Hepatocyte (in vitro differentiated cells): ENCODE measurements around the gene CLDN2.

ENCODE experiments used
- EZH2 ChIP-seq: fragments of 200-600 bp; sonication (generic); IDR thresholded peaks from 2 replicates; pipeline ENCODE4 v1.6.1; 2016; ENCODE audit warnings: antibody characterized with exemption, mild to moderate bottlenecking, borderline replicate concordance
- EZH2phosphoT487 ChIP-seq: fragments of 200-600 bp; sonication (generic); IDR thresholded peaks from one replicate; pipeline ENCODE4 v1.6.1; 2018; ENCODE audit warnings: antibody characterized with exemption, mild to moderate bottlenecking, low read depth, moderate library complexity; ENCODE audit not compliant: unreplicated experiment, severe bottlenecking
- TF ChIP-seq, protein P1 (sequence below): fragments of 200-600 bp; sonication (generic); IDR thresholded peaks from 2 replicates; pipeline ENCODE4 v1.5.1; 2016; ENCODE audit warnings: antibody characterized with exemption, mild to moderate bottlenecking; ENCODE audit not compliant: poor library complexity

DNA sequence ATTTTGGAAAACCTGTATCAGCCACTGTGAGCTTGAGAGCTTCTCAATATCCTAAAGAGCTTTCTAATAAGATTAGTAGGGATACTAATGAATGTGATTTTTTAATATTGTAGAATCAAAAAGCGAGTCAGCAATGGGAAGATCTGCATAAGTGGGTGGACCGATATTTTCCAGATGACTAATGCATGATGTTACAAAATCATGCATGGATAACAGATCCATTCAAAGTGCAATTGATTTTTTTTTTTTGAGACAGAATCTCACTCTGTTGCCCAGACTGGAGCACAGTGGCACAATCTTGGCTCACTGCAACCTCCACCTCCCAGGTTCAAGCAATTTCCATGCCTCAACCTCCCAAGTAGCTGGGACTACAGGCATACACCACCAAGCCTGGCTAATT is 7.3 kb upstream of the CLDN2 start:
- TF ChIP-seq EZH2phosphoT487 (no peak), EZH2 (no peak)
- TF ChIP-seq, protein P1, sequence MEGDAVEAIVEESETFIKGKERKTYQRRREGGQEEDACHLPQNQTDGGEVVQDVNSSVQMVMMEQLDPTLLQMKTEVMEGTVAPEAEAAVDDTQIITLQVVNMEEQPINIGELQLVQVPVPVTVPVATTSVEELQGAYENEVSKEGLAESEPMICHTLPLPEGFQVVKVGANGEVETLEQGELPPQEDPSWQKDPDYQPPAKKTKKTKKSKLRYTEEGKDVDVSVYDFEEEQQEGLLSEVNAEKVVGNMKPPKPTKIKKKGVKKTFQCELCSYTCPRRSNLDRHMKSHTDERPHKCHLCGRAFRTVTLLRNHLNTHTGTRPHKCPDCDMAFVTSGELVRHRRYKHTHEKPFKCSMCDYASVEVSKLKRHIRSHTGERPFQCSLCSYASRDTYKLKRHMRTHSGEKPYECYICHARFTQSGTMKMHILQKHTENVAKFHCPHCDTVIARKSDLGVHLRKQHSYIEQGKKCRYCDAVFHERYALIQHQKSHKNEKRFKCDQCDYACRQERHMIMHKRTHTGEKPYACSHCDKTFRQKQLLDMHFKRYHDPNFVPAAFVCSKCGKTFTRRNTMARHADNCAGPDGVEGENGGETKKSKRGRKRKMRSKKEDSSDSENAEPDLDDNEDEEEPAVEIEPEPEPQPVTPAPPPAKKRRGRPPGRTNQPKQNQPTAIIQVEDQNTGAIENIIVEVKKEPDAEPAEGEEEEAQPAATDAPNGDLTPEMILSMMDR, result no peak
